ENCODE measurements around the gene GPR171. TPM values are rescaled to one million over a fixed set of nuclear protein-coding genes. Genes with fewer than 3 reads are reported as not detected.
"Not testable (repeated sequence)": the region's sequence is repeated elsewhere in the genome, so short reads cannot be mapped to it uniquely, and the experiment has no call there.

The GPR171 gene
- total RNA-seq, 2 experiments from 2014 or later, result 70.7 to 74.0 TPM

DNA sequence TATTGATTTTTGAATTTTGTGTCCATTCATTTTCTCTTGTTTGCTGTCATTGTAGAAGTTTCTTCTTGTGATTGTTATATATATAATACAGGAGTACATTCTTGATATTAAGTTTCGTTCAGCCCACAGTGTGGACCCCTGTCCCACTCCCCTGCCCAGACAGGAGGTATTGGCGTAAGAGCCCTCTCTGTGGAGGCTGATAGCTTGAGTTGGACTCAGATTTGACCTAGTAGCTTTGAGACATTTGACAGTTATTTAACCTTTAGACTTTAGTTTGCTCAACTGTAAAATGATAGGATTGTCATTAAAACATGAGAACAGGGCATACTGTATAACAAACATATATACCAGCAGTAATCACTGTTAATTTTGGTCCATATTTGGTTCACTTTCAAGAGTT lies 27.1 kb downstream of the GPR171 start:
- no peaks in the 10 kb centered on the region for H3K36me3 Mint-ChIP-seq
- intact Hi-C loops (cut with micrococcal nuclease), result no loop called here
- H3K27me3 Mint-ChIP-seq, result no peaks in the 10 kb centered on the region
- DNase-seq, result no peak
- H3K4me3 Mint-ChIP-seq, result no peak overlapping the region
- H3K9me3 Mint-ChIP-seq, result no peaks in the 10 kb centered on the region
- no peak overlapping the region for H3K27ac Mint-ChIP-seq
- H3K4me1 Mint-ChIP-seq (ENCODE audit: low read depth), result peaks cover 25% of the 10 kb centered on the region
- ChIA-PET CTCF (interaction anchor here (0.7 to 1.3 kb wide), 2 partner anchors 19 to 1323 kb away, joined by 3 to 7 read pairs; no protein-coding TSS in a partner anchor), POLR2A (no interaction called here)

DNA sequence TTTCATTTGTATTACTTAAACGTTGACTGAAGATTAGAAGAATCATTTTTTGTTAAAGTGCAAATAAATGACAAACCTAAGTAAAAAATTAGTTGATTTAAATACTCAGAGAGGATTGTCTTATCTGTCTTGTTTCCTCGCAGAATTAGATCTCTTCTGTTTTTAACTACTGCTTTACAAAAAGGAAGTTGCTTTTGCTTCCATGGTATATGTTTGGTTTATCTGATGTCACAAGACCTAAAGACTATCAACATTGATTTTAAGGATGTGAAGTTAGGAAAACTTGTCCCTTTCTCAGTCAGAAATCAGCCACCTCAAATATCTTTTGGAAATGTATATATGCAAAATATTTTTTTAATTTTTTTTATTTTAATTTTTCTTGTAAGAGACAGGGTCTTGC lies 28.7 kb downstream of the GPR171 start:
- Mint-ChIP-seq H3K36me3 (no peaks in the 10 kb centered on the region), H3K9me3 (no peaks in the 10 kb centered on the region), H3K4me1 (ENCODE audit: low read depth) (peaks cover 38% of the 10 kb centered on the region), H3K4me3 (no peak overlapping the region), H3K27ac (no peak overlapping the region), H3K27me3 (no peaks in the 10 kb centered on the region)
- POLR2A ChIA-PET, result no interaction called here
- intact Hi-C loops (cut with micrococcal nuclease), result no loop called here
- CTCF ChIA-PET, result interaction anchor here (1.0 to 1.6 kb wide), 2 partner anchors 52 to 108 kb away, joined by 3 to 4 read pairs; no protein-coding TSS in a partner anchor
- no peak for DNase-seq

DNA sequence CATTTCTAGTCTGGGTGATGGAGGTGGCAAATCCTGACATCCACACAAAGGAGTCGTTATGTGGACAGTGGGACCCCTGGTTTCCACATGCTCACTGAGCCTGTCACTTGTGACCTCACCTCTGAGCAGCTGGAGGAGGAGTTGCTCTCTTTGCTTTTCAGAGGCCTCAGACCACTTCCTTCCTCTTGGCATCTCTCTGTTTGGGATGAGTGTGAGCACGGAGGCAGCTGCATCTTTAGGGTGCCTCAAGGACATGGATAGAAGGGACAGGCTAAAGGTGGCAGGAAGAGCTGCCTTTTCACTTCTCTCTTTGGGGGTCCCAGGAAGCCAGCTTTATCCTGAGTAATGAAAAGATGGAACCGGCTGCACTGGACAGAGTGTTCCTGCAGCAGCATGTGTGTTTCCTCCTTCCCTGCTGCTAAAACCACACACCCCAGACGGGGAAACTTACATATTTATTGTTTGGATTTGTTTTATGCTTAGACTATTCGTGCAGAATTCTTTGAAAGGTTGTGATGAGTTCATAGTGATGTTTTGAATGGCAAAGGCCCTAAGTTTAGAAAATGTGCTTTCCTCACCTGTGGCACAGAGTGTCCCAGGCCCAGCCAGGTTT lies 31.8 kb downstream of the GPR171 start:
- Mint-ChIP-seq H3K9me3 (no peaks in the 10 kb centered on the region), H3K4me1 (ENCODE audit: low read depth) (peaks cover 47% of the 10 kb centered on the region), H3K27me3 (peaks cover 1% of the 10 kb centered on the region), H3K27ac (peak overlapping the region; percentile 79), H3K4me3 (peak overlapping the region; percentile 40), H3K36me3 (no peaks in the 10 kb centered on the region)
- DNase-seq, result peak; percentile 68
- intact Hi-C loops (cut with micrococcal nuclease), result loop anchor here (1.0 kb wide), 4 partner anchors 12 to 134 kb away; no protein-coding TSS in a partner anchor
- ChIA-PET POLR2A (interaction anchor here (0.8 to 1.9 kb wide), 10 partner anchors 16 to 468 kb away, joined by 3 to 9 read pairs (median 4); partner anchors contain the start of genes ERICH6 and GPR171), CTCF (interaction anchor here (0.8 to 7.4 kb wide), 10 partner anchors 15 to 157 kb away, joined by 3 to 157 read pairs (median 6); partner anchors contain the start of genes GPR171, GPR87 and P2RY14)

GRCh38 chr3:151169948-151170679 lies 32.9 kb downstream of the GPR171 start:
- CTCF ChIA-PET, result interaction anchor here (1.3 to 7.4 kb wide), 9 partner anchors 17 to 135 kb away, joined by 4 to 157 read pairs (median 24); partner anchors contain the start of genes GPR171 and P2RY14
- not testable (repeated sequence) for H3K4me3 Mint-ChIP-seq, H3K27me3 Mint-ChIP-seq, H3K36me3 Mint-ChIP-seq, H3K9me3 Mint-ChIP-seq
- peaks cover 47% of the 10 kb centered on the region for H3K4me1 Mint-ChIP-seq (ENCODE audit: low read depth)
- H3K27ac Mint-ChIP-seq, result peak overlapping the region; percentile 79
- intact Hi-C loops (cut with micrococcal nuclease), result loop anchor here (1.0 to 5.0 kb wide), 3 partner anchors 157 to 747 kb away; no protein-coding TSS in a partner anchor
- DNase-seq, result peak; percentile 72
- POLR2A ChIA-PET, result interaction anchor here (0.6 to 3.4 kb wide), 6 partner anchors 19 to 140 kb away, joined by 3 to 17 read pairs (median 4); partner anchors contain the start of gene GPR171

DNA sequence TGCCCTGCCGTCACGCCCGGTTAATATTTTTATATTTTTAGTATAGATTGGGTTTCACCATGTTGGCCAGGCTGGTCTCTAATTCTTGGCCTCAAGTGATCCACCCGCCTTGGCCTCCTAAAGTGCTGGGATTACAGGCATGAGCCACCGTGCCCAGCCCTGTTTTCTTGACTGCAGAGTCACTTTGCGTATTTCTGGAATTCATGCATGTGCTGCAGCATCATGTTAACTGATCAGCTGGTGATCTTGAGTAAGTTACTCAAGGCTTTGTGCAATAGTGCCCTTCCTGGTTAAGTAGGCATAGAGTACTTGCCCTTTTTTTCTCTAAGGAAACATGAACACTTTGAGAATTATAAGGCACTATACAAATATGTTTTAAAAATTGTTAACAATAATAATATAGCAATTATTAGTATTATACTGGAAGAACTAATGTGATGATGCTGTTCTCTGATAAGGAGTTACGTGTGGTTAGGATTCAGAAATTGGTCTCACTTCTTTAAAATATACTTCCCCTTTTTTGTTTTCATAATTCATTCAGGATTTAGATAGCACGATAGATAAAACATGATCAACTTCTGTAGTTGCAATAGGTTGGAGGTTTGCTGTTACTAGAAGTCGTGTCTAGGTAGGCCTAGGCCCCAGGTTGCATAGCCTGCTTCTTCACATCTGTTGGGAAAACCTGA lies 33.6 kb downstream of the GPR171 start:
- CTCF ChIA-PET, result interaction anchor here (0.9 to 7.4 kb wide), 21 partner anchors 9 to 670 kb away, joined by 3 to 157 read pairs (median 11); partner anchors contain the start of genes GPR171 and P2RY14
- Mint-ChIP-seq H3K36me3 (no peaks in the 10 kb centered on the region), H3K4me3 (no peak overlapping the region), H3K9me3 (no peaks in the 10 kb centered on the region), H3K27ac (peak overlapping the region; percentile 48), H3K27me3 (peaks cover 2% of the 10 kb centered on the region), H3K4me1 (ENCODE audit: low read depth) (peaks cover 47% of the 10 kb centered on the region)
- no peak for DNase-seq
- intact Hi-C loops (cut with micrococcal nuclease), result loop anchor here (5.0 kb wide), 2 partner anchors 668 to 748 kb away; no protein-coding TSS in a partner anchor
- POLR2A ChIA-PET, result interaction anchor here (0.6 to 3.4 kb wide), 4 partner anchors 20 to 140 kb away, joined by 3 to 17 read pairs (median 4); partner anchors contain the start of gene GPR171

- Mint-ChIP-seq H3K4me3 (no peak overlapping the region), H3K36me3 (no peaks in the 10 kb centered on the region), H3K4me1 (ENCODE audit: low read depth) (peaks cover 42% of the 10 kb centered on the region), H3K27ac (no peak overlapping the region), H3K27me3 (peaks cover 2% of the 10 kb centered on the region), H3K9me3 (no peaks in the 10 kb centered on the region)
- DNase-seq, result peak; percentile 89
- intact Hi-C loops (cut with micrococcal nuclease), result loop anchor here (1.0 to 5.0 kb wide), 6 partner anchors 35 to 749 kb away; partner anchors contain the start of gene GPR171
- CTCF ChIA-PET, result interaction anchor here (0.6 to 7.4 kb wide), 52 partner anchors 8 to 1345 kb away, joined by 3 to 157 read pairs (median 6); partner anchors contain the start of genes GPR171 and P2RY14
- POLR2A ChIA-PET, result interaction anchor here (3.4 kb wide), 1 partner anchor 33 kb away, joined by 17 read pairs; the partner anchor contains the start of gene GPR171
Observed at GRCh38 chr3:151168269-151169094, 34.5 kb downstream of the GPR171 start.

GRCh38 chr3:151166161-151166560 lies 36.9 kb downstream of the GPR171 start:
- intact Hi-C loops (cut with micrococcal nuclease), result loop anchor here (5.0 kb wide), 2 partner anchors 671 to 751 kb away; no protein-coding TSS in a partner anchor
- Mint-ChIP-seq H3K27ac (no peak overlapping the region), H3K4me1 (ENCODE audit: low read depth) (peaks cover 26% of the 10 kb centered on the region), H3K9me3 (no peaks in the 10 kb centered on the region), H3K4me3 (no peak overlapping the region), H3K36me3 (no peaks in the 10 kb centered on the region), H3K27me3 (peaks cover 2% of the 10 kb centered on the region)
- ChIA-PET POLR2A (no interaction called here), CTCF (interaction anchor here (2.3 to 4.2 kb wide), 3 partner anchors 10 to 119 kb away, joined by 10 to 48 read pairs (median 12); no protein-coding TSS in a partner anchor)
- no peak for DNase-seq

DNA sequence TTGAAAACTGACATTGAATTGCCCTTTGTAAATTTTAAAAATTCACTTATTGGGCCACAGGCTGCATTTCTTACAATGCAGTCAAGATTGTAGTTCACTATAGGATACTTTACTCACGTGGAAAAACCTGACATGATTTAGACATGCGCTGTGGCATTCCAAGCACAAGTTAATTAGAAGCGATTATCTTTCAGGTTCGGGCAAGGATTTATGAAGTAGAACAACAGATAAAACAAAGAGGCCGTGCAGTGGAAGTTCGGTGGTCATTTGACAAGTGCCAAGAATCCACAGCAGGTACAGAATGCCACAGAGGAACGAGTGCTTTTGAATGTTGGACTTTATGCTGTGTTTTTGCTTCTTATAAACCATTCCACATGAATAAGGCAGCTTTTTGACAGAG lies 37.8 kb downstream of the GPR171 start:
- H3K36me3 Mint-ChIP-seq, result no peaks in the 10 kb centered on the region
- POLR2A ChIA-PET, result no interaction called here
- H3K4me3 Mint-ChIP-seq, result no peak overlapping the region
- intact Hi-C loops (cut with micrococcal nuclease), result loop anchor here (5.0 kb wide), 2 partner anchors 672 to 752 kb away; no protein-coding TSS in a partner anchor
- CTCF ChIA-PET, result no interaction called here
- H3K27ac Mint-ChIP-seq, result no peak overlapping the region
- H3K27me3 Mint-ChIP-seq, result peaks cover 2% of the 10 kb centered on the region
- H3K4me1 Mint-ChIP-seq (ENCODE audit: low read depth), result peaks cover 16% of the 10 kb centered on the region
- H3K9me3 Mint-ChIP-seq, result no peaks in the 10 kb centered on the region
- no peak for DNase-seq

- no peak for DNase-seq
- Mint-ChIP-seq H3K27ac (no peak overlapping the region), H3K36me3 (no peaks in the 10 kb centered on the region), H3K9me3 (no peaks in the 10 kb centered on the region), H3K4me3 (no peak overlapping the region), H3K27me3 (no peaks in the 10 kb centered on the region), H3K4me1 (ENCODE audit: low read depth) (no peaks in the 10 kb centered on the region)
- intact Hi-C loops (cut with micrococcal nuclease), result no loop called here
- POLR2A ChIA-PET, result no interaction called here
- CTCF ChIA-PET, result interaction anchor here (1.0 kb wide), 1 partner anchor 8 kb away, joined by 5 read pairs; no protein-coding TSS in a partner anchor
Observed at GRCh38 chr3:151159806-151160205, 43.2 kb downstream of the GPR171 start.

DNA sequence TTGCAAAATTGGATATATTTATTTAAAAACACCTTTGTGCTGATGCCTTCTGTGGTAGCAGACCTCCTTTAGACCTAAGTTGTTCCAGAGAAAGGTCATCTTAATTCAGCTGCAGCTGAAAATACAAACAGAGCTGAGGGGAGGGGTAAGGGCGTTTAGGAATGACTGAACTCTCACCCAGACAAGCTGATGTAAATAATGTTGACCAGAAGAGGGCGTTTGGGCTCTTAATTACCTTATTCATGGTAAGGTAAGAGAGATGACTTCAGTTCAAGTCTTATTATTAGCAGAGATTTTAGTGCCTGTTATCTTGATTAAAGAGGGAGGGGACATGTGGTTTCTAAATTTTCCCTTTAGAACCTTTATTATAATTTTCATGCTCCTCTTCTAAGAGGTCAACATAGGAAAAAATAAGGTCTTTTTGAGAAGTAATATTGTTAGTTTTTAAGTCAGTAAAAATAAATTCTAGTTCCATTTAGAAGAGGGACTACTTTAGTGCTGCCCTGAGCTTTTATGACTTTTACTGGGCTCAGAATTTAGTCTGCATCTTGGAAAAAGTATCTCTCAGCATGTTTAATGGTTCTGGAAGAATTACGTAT lies 46.3 kb downstream of the GPR171 start:
- H3K27ac Mint-ChIP-seq, result no peak overlapping the region
- no peaks in the 10 kb centered on the region for H3K27me3 Mint-ChIP-seq
- H3K4me3 Mint-ChIP-seq, result no peak overlapping the region
- ChIA-PET CTCF (interaction anchor here (0.6 to 2.0 kb wide), 26 partner anchors 10 to 762 kb away, joined by 3 to 18 read pairs (median 3); partner anchors contain the start of gene P2RY14), POLR2A (no interaction called here)
- no peaks in the 10 kb centered on the region for H3K36me3 Mint-ChIP-seq
- no peaks in the 10 kb centered on the region for H3K9me3 Mint-ChIP-seq
- intact Hi-C loops (cut with micrococcal nuclease), result loop anchor here (2.0 kb wide), 1 partner anchor 70 kb away; no protein-coding TSS in a partner anchor
- H3K4me1 Mint-ChIP-seq (ENCODE audit: low read depth), result no peaks in the 10 kb centered on the region
- DNase-seq, result no peak

Measured in activated CD4-positive, alpha-beta memory T cell treated with anti-CD3 and anti-CD28 coated beads for 36 hours (primary cell).